ENCODE results near the gene ATP9B. TPM values are rescaled to one million over a fixed set of nuclear protein-coding genes. Genes with fewer than 3 reads are reported as not detected.

The ATP9B gene
- total RNA-seq, 1 donor from 2014 or later = 15.8 TPM

- Mint-ChIP-seq H3K27me3 (ENCODE audit: low read depth) (no peaks in the 10 kb centered on the region), H3K4me3 (ENCODE audit: unreplicated experiment) (no peak overlapping the region), H3K9me3 (ENCODE audit: low read depth) (no peaks in the 10 kb centered on the region), H3K27ac (ENCODE audit: unreplicated experiment) (peak overlapping the region; percentile 54), H3K36me3 (ENCODE audit: low read depth) (peaks cover 21% of the 10 kb centered on the region), H3K4me1 (ENCODE audit: low read depth) (peaks cover 7% of the 10 kb centered on the region)
- no peak for TF ChIP-seq CTCF (IDR thresholded peaks at IDR 0.05)
- no peak for DNase-seq (ENCODE audit: low spot score)
Measured at GRCh38 chr18:79361766-79362522, 292.8 kb downstream of the ATP9B start.

- TF ChIP-seq CTCF (IDR thresholded peaks at IDR 0.05) = no peak
- no peak overlapping the region for H3K27ac Mint-ChIP-seq (ENCODE audit: unreplicated experiment)
- H3K27me3 Mint-ChIP-seq (ENCODE audit: low read depth) = no peaks in the 10 kb centered on the region
- H3K36me3 Mint-ChIP-seq (ENCODE audit: low read depth) = peaks cover 16% of the 10 kb centered on the region
- no peaks in the 10 kb centered on the region for H3K9me3 Mint-ChIP-seq (ENCODE audit: low read depth)
- peaks cover 7% of the 10 kb centered on the region for H3K4me1 Mint-ChIP-seq (ENCODE audit: low read depth)
- DNase-seq (ENCODE audit: low spot score) = no peak
- no peak overlapping the region for H3K4me3 Mint-ChIP-seq (ENCODE audit: unreplicated experiment)
Measured at GRCh38 chr18:79365701-79366100, 296.5 kb downstream of the ATP9B start.

- DNase-seq (ENCODE audit: low spot score) = no peak
- Mint-ChIP-seq H3K4me1 (ENCODE audit: low read depth) (peaks cover 7% of the 10 kb centered on the region), H3K27ac (ENCODE audit: unreplicated experiment) (no peak overlapping the region), H3K4me3 (ENCODE audit: unreplicated experiment) (no peak overlapping the region), H3K27me3 (ENCODE audit: low read depth) (no peaks in the 10 kb centered on the region), H3K9me3 (ENCODE audit: low read depth) (no peaks in the 10 kb centered on the region), H3K36me3 (ENCODE audit: low read depth) (peaks cover 14% of the 10 kb centered on the region)
- no peak for TF ChIP-seq CTCF (IDR thresholded peaks at IDR 0.05)
Measured at GRCh38 chr18:79366177-79367094, 297.2 kb downstream of the ATP9B start.

DNA sequence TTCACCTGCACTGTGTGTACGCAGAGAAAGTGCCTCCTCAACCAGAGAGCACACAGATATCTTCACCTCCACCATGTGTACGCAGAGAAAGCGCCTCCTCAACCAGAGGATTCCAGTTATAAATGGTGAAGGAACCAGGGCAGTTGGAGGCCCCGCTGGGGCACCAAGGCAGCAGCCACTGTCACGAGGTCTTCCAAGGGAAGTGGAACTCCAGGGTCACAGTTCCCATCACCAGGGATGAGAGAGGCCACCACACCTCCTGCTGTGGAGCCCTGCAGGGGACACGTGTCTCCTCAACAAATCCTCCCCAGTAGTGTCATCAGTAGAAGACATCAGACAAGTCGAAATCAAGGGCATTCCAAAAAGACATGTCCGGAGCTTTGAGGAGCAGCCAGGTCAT, 298.3 kb downstream of the ATP9B start:
- peaks cover 13% of the 10 kb centered on the region for H3K36me3 Mint-ChIP-seq (ENCODE audit: low read depth)
- H3K27me3 Mint-ChIP-seq (ENCODE audit: low read depth) = no peaks in the 10 kb centered on the region
- H3K27ac Mint-ChIP-seq (ENCODE audit: unreplicated experiment) = no peak overlapping the region
- TF ChIP-seq CTCF (IDR thresholded peaks at IDR 0.05) = no peak
- H3K4me3 Mint-ChIP-seq (ENCODE audit: unreplicated experiment) = no peak overlapping the region
- no peaks in the 10 kb centered on the region for H3K4me1 Mint-ChIP-seq (ENCODE audit: low read depth)
- H3K9me3 Mint-ChIP-seq (ENCODE audit: low read depth) = no peaks in the 10 kb centered on the region
- DNase-seq (ENCODE audit: low spot score) = no peak

- H3K27me3 Mint-ChIP-seq (ENCODE audit: low read depth) = no peaks in the 10 kb centered on the region
- H3K36me3 Mint-ChIP-seq (ENCODE audit: low read depth) = peaks cover 13% of the 10 kb centered on the region
- TF ChIP-seq CTCF (IDR thresholded peaks at IDR 0.05) = no peak
- no peaks in the 10 kb centered on the region for H3K9me3 Mint-ChIP-seq (ENCODE audit: low read depth)
- H3K27ac Mint-ChIP-seq (ENCODE audit: unreplicated experiment) = no peak overlapping the region
- no peaks in the 10 kb centered on the region for H3K4me1 Mint-ChIP-seq (ENCODE audit: low read depth)
- no peak overlapping the region for H3K4me3 Mint-ChIP-seq (ENCODE audit: unreplicated experiment)
- DNase-seq (ENCODE audit: low spot score) = no peak
Measured at GRCh38 chr18:79367989-79368388, 298.8 kb downstream of the ATP9B start.

All from chondrocyte (in vitro differentiated cells).